Thyroid gland (tissue), 4 donors: ENCODE measurements around the gene FARS2. TPM values are rescaled to one million over a fixed set of nuclear protein-coding genes. Genes with fewer than 3 reads are reported as not detected.
"Not testable (repeated sequence)": the region's sequence is repeated elsewhere in the genome, so short reads cannot be mapped to it uniquely, and the experiment has no call there.

Experiments used
- DNase-seq, 2 donors: peaks; one replicate each; pipeline ENCODE4 v3.0.0-alpha.2; 2019
- H3K27ac ChIP-seq, 3 donors: fragments of 200-600 bp; sonication (generic); 1 replicate in 2 of 3; 2 replicates in 1 of 3; pipeline ENCODE4 v1.5.1; 2016 to 2019; ENCODE audit warnings: mild to moderate bottlenecking in 1 of 3, moderate library complexity in 1 of 3
- H3K27me3 ChIP-seq: fragments of 200-600 bp; sonication (generic); one replicate; pipeline ENCODE4 v1.5.1; 2019
- H3K36me3 ChIP-seq, 2 donors: fragments of 200-600 bp; sonication (generic); one replicate each; pipeline ENCODE4 v1.5.1; 2016 to 2019
- H3K4me1 ChIP-seq, 2 donors: fragments of 200-600 bp; sonication (generic); one replicate each; pipeline ENCODE4 v1.5.1; 2017 to 2019
- H3K4me3 ChIP-seq, 3 donors: fragments of 200-600 bp; sonication (generic); replicated peaks in 1 of 3; 1 replicate in 2 of 3; 2 replicates in 1 of 3; pipeline ENCODE4 v1.5.1; 2016; ENCODE audit warnings: mild to moderate bottlenecking in 1 of 3
- H3K9me3 ChIP-seq: fragments of 200-600 bp; sonication (generic); one replicate; pipeline ENCODE4 v1.5.1; 2017
- CTCF ChIP-seq, 6 experiments: fragments of 200-600 bp in 3 of 6; fragments of 450-650 bp in 3 of 6; sonication (generic) in 3 of 6; IDR thresholded peaks; one replicate each; pipeline ENCODE4 v1.5.1; 2016 to 2019; ENCODE audit warnings: antibody characterized with exemption in 6 of 6, mild to moderate bottlenecking in 2 of 6, inconsistent platforms in 1 of 6, moderate library complexity in 1 of 6
- POLR2A ChIP-seq, 2 donors: fragments of 450-650 bp; IDR thresholded peaks; one replicate each; pipeline ENCODE4 v1.6.1; 2017; ENCODE audit warnings: antibody characterized with exemption in 2 of 2, mild to moderate bottlenecking in 2 of 2, moderate library complexity in 1 of 2
- WGBS, 2 donors: methylation state at CpG; one replicate each; pipeline ENCODE4 v1.1.5; 2017; 5-methylcytosine and 5-hydroxymethylcytosine counted together
- intact Hi-C: fragments of 100-400 bp; cut with DNase I; formaldehyde crosslinking; loops from one replicate; pipeline ENCODE4 v1.15.1; 2023
- total RNA-seq, 4 donors: library from RNA; depleted of rRNA; stranded (reverse); fragments of >200 nt; gene quantifications; one replicate each; pipeline ENCODE4 v1.2.3, GENCODE V29; 2016

The FARS2 gene
- total RNA-seq, 4 donors from 2014 or later = 27.4 to 47.1 (median 34.2) TPM

GRCh38 chr6:5693225-5694145, 432.2 kb downstream of the FARS2 start:
- H3K27me3 ChIP-seq = no peaks in the 10 kb centered on the region
- no peaks in the 10 kb centered on the region for H3K9me3 ChIP-seq
- TF ChIP-seq POLR2A (IDR thresholded peaks at IDR 0.05) = no peak
- no peak for TF ChIP-seq CTCF (IDR thresholded peaks at IDR 0.05)
- H3K4me1 ChIP-seq = peaks cover 0 to 6% of the 10 kb centered on the region in 2 donors
- intact Hi-C loops = no loop called here
- no peaks in the 10 kb centered on the region for H3K36me3 ChIP-seq
- H3K27ac ChIP-seq = no peak overlapping the region
- no peak for DNase-seq
- WGBS, 2 donors = 93 to 94% methylated on average over 13 of the region's 13 CpGs
- H3K4me3 ChIP-seq = no peak overlapping the region

- Histone ChIP-seq H3K27me3 (no peaks in the 10 kb centered on the region), H3K4me3 (no peak overlapping the region), H3K27ac (no peak overlapping the region), H3K4me1 (peaks cover 0 to 6% of the 10 kb centered on the region in 2 donors), H3K9me3 (no peaks in the 10 kb centered on the region), H3K36me3 (no peaks in the 10 kb centered on the region)
- TF ChIP-seq POLR2A (IDR thresholded peaks at IDR 0.05) (no peak), CTCF (IDR thresholded peaks at IDR 0.05) (no peak)
- intact Hi-C loops = no loop called here
- no peak for DNase-seq
- 72 to 78% methylated on average over 12 of the region's 12 CpGs for WGBS, 2 donors
Observed at GRCh38 chr6:5695260-5696245, 434.2 kb downstream of the FARS2 start.

DNA sequence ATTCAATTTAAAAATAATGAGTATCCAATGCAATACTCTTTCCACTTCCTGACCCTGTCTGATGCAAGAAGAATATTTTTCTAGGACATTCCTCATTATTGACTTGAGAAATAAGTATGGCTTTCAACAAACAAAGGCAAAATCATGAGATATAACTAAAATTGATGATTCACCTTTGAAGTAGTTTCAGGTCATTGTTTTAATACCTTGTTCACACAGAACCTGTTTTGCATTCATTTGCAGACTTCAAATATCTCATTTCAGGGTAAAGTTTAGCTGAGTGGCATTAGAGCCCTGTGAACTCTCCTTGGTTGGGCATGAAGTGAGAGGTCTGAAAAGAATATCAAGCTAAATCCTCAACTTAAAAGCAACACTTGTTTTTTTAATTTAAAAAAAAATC, 436.2 kb downstream of the FARS2 start:
- Histone ChIP-seq H3K36me3 (no peaks in the 10 kb centered on the region), H3K27me3 (no peaks in the 10 kb centered on the region), H3K9me3 (no peaks in the 10 kb centered on the region), H3K4me3 (no peak overlapping the region), H3K27ac (no peak overlapping the region), H3K4me1 (peaks cover 0 to 6% of the 10 kb centered on the region in 2 donors)
- intact Hi-C loops = no loop called here
- no peak for DNase-seq
- no peak for TF ChIP-seq CTCF (IDR thresholded peaks at IDR 0.05)
- no peak for TF ChIP-seq POLR2A (IDR thresholded peaks at IDR 0.05)

DNA sequence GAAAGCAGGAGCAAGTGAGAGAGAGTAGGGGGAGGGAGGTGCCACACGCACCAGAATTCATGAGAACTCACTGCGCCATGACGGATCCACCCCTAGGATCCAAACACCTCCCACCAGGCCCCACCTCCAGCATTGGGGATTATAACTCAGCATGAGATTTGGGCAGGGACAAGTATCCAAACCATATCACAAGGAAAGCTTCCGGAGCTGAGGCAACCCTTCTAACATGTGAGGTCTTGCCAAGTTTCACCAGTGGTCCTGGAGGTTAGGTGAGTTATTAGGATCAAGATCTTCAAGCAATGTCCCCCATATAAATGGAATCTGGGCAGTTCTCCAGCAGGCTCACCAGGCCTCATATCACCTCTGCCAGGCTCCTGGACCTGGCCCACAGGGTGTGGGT, 437.0 kb downstream of the FARS2 start:
- intact Hi-C loops = no loop called here
- Histone ChIP-seq H3K27ac (no peak overlapping the region), H3K27me3 (no peaks in the 10 kb centered on the region), H3K9me3 (no peaks in the 10 kb centered on the region), H3K36me3 (no peaks in the 10 kb centered on the region), H3K4me1 (peaks cover 0 to 6% of the 10 kb centered on the region in 2 donors), H3K4me3 (no peak overlapping the region)
- DNase-seq = no peak
- TF ChIP-seq CTCF (IDR thresholded peaks at IDR 0.05) = no peak
- TF ChIP-seq POLR2A (IDR thresholded peaks at IDR 0.05) = no peak
- 98 to 100% methylated on average over 4 of the region's 4 CpGs for WGBS, 2 donors

DNA sequence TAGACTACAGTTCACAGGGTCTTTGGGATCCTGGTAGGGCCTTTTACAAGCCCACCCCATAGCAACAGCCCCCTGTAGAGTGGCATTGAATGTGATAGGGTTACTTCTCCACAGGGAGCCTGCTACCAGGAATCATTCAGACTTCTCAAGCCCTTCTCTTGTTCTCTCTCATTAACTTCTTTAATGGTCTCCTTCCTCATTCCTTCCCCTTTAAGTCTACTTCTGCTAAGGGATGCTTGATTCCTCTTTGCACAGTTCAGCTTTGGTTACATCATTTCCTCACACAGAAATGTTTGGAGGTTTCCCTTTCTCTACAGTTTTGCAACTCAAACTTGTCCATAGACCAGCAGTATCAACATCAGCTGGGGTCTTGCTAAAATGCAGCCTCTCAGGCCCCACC, 437.8 kb downstream of the FARS2 start:
- intact Hi-C loops, H3K27me3 ChIP-seq, H3K27ac ChIP-seq, H3K9me3 ChIP-seq, H3K4me1 ChIP-seq, H3K36me3 ChIP-seq, DNase-seq, H3K4me3 ChIP-seq: not testable (repeated sequence)
